Brain microvascular endothelial cell (primary cell): ENCODE data around the gene SCAF4.
"Not testable (repeated sequence)": the region's sequence is repeated elsewhere in the genome, so short reads cannot be mapped to it uniquely, and the experiment has no call there.

ENCODE experiments used
- DNase-seq: peaks from one replicate; pipeline ENCODE4 v3.0.0-alpha.2; 2020
- H3K27ac ChIP-seq: fragments of 250-450 bp; sonication (Bioruptor Pico); 2 replicates; pipeline ENCODE4 v1.5.1; 2020; ENCODE audit warnings: mild to moderate bottlenecking, moderate library complexity
- H3K27me3 ChIP-seq: fragments of 250-450 bp; sonication (Bioruptor Pico); replicated peaks from 2 replicates; pipeline ENCODE4 v1.5.1; 2020; ENCODE audit warnings: mild to moderate bottlenecking
- H3K36me3 ChIP-seq: fragments of 250-450 bp; sonication (Bioruptor Pico); replicated peaks from 2 replicates; pipeline ENCODE4 v1.5.1; 2020; ENCODE audit warnings: mild to moderate bottlenecking
- H3K4me3 ChIP-seq: 2 replicates; pipeline ENCODE4 v1.5.1; 2011; ENCODE audit warnings: low read depth, mild to moderate bottlenecking, control low read depth, low read length, moderate library complexity
- CTCF ChIP-seq: IDR thresholded peaks from 2 replicates; pipeline ENCODE4 v1.5.1; 2011; ENCODE audit warnings: low read depth, mild to moderate bottlenecking, moderate library complexity, low read length, control low read depth, inconsistent platforms; ENCODE audit errors: missing control alignments
- in situ Hi-C: cut with HindIII; loops from 2 replicates; pipeline ENCODE4 v1.10.0; 2017; ENCODE audit warnings: low sequenced_read_pairs, low pct_ligation_motif_present

SCAF4 gene

GRCh38 chr21:31634993-31635392 is 96.9 kb downstream of the SCAF4 start:
- Histone ChIP-seq H3K27ac (no peak overlapping the region), H3K4me3 (no peak overlapping the region), H3K27me3 (no peaks in the 10 kb centered on the region), H3K36me3 (no peaks in the 10 kb centered on the region)
- TF ChIP-seq CTCF: no peak
- no peak for DNase-seq
- in situ Hi-C loops: no loop called here

- not testable (repeated sequence) for H3K4me3 ChIP-seq
These were observed 100.0 kb downstream of the SCAF4 start for GRCh38 chr21:31631881-31632280.

GRCh38 chr21:31629972-31630711 is 101.8 kb downstream of the SCAF4 start:
- no peak overlapping the region for H3K27ac ChIP-seq
- H3K4me3 ChIP-seq: no peak overlapping the region
- H3K36me3 ChIP-seq: no peaks in the 10 kb centered on the region
- in situ Hi-C loops: no loop called here
- no peak for TF ChIP-seq CTCF
- peak; percentile 97 for DNase-seq
- no peaks in the 10 kb centered on the region for H3K27me3 ChIP-seq

More at GRCh38 chr21:31631881-31632280, 100.0 kb downstream of the SCAF4 start:
- in situ Hi-C loops, H3K36me3 ChIP-seq, H3K27me3 ChIP-seq, H3K27ac ChIP-seq, DNase-seq: not testable (repeated sequence)

- TF ChIP-seq CTCF: no peak
- H3K27me3 ChIP-seq: no peaks in the 10 kb centered on the region
- H3K27ac ChIP-seq: no peak overlapping the region
- no peaks in the 10 kb centered on the region for H3K36me3 ChIP-seq
- no peak overlapping the region for H3K4me3 ChIP-seq
- no peak for DNase-seq
- in situ Hi-C loops: no loop called here
These were observed 106.9 kb downstream of the SCAF4 start for GRCh38 chr21:31624961-31625491.

GRCh38 chr21:31624181-31624580 is 107.7 kb downstream of the SCAF4 start:
- Histone ChIP-seq H3K27me3 (no peaks in the 10 kb centered on the region), H3K27ac (no peak overlapping the region), H3K36me3 (no peaks in the 10 kb centered on the region), H3K4me3 (no peak overlapping the region)
- no peak for TF ChIP-seq CTCF
- DNase-seq: no peak
- in situ Hi-C loops: no loop called here

- Histone ChIP-seq H3K27me3 (no peaks in the 10 kb centered on the region), H3K27ac (no peak overlapping the region), H3K4me3 (no peak overlapping the region), H3K36me3 (no peaks in the 10 kb centered on the region)
- in situ Hi-C loops: no loop called here
- peak; percentile 58 for TF ChIP-seq CTCF
- no peak for DNase-seq
These were observed 108.3 kb downstream of the SCAF4 start for GRCh38 chr21:31623664-31624063.
